Measurements from ENCODE around the gene MXRA7. TPM values are rescaled to one million over a fixed set of nuclear protein-coding genes. Genes with fewer than 3 reads are reported as not detected.
"Not testable (repeated sequence)": the region's sequence is repeated elsewhere in the genome, so short reads cannot be mapped to it uniquely, and the experiment has no call there.

MXRA7 gene
- total RNA-seq, 1 donor from 2014 or later, result 236 TPM

DNA sequence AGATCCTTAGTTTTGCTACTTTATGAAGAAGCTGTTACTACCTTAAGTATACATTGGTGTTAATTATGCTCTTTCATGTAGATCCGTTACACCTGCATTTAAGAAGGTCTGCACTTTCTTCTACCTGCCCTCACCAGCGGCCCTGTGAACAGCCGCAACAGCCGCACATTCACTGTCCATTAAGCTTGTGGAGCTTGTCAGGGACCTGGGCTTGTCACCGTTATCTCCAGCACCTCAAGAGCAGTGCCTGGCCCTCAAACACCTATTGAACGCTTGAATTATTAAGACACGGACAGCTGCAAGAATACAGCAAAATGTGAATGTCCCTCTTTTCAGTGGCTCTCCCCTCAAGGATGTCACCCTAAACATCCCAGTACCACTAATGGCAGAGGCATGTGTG is 3.0 kb upstream of the MXRA7 start:
- Mint-ChIP-seq H3K36me3 (ENCODE audit: unreplicated experiment) (no peaks in the 10 kb centered on the region), H3K4me1 (ENCODE audit: low read depth, unreplicated experiment) (peaks cover 24% of the 10 kb centered on the region), H3K9me3 (ENCODE audit: unreplicated experiment) (peaks cover 11% of the 10 kb centered on the region), H3K4me3 (ENCODE audit: unreplicated experiment) (no peak overlapping the region), H3K27ac (ENCODE audit: unreplicated experiment) (no peak overlapping the region), H3K27me3 (ENCODE audit: unreplicated experiment) (peaks cover 8% of the 10 kb centered on the region)
- TF ChIP-seq, protein P1, sequence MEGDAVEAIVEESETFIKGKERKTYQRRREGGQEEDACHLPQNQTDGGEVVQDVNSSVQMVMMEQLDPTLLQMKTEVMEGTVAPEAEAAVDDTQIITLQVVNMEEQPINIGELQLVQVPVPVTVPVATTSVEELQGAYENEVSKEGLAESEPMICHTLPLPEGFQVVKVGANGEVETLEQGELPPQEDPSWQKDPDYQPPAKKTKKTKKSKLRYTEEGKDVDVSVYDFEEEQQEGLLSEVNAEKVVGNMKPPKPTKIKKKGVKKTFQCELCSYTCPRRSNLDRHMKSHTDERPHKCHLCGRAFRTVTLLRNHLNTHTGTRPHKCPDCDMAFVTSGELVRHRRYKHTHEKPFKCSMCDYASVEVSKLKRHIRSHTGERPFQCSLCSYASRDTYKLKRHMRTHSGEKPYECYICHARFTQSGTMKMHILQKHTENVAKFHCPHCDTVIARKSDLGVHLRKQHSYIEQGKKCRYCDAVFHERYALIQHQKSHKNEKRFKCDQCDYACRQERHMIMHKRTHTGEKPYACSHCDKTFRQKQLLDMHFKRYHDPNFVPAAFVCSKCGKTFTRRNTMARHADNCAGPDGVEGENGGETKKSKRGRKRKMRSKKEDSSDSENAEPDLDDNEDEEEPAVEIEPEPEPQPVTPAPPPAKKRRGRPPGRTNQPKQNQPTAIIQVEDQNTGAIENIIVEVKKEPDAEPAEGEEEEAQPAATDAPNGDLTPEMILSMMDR (IDR thresholded peaks at IDR 0.05; ENCODE audit: partially characterized antibody, unreplicated experiment), result no peak
- no peak for DNase-seq

DNA sequence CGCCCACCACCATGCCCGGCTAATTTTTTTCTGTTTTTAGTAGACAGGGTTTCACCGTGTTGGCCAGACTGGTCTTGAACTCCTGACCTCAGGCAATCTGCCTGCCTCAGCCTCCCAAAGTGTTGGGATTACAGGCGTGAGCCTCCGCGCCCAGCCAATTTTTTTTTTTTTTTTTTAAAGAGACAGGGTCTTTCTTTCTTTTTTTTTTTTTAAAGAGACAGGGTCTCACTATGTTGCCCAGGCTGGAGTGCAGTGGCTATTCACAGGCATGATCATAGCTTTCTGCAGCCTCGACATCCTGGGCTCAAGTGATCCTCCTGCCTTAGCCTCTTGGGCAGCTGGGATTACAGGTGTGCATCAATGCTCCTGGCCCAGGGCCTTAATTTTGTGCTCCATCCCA is 1.6 kb upstream of the MXRA7 start:
- DNase-seq; H3K36me3 Mint-ChIP-seq (ENCODE audit: unreplicated experiment): not testable (repeated sequence)
- Mint-ChIP-seq H3K4me1 (ENCODE audit: low read depth, unreplicated experiment) (peaks cover 37% of the 10 kb centered on the region), H3K4me3 (ENCODE audit: unreplicated experiment) (peak overlapping the region; percentile 59), H3K27me3 (ENCODE audit: unreplicated experiment) (peaks cover 11% of the 10 kb centered on the region), H3K9me3 (ENCODE audit: unreplicated experiment) (peaks cover 15% of the 10 kb centered on the region), H3K27ac (ENCODE audit: unreplicated experiment) (peak overlapping the region; percentile 54)

DNA sequence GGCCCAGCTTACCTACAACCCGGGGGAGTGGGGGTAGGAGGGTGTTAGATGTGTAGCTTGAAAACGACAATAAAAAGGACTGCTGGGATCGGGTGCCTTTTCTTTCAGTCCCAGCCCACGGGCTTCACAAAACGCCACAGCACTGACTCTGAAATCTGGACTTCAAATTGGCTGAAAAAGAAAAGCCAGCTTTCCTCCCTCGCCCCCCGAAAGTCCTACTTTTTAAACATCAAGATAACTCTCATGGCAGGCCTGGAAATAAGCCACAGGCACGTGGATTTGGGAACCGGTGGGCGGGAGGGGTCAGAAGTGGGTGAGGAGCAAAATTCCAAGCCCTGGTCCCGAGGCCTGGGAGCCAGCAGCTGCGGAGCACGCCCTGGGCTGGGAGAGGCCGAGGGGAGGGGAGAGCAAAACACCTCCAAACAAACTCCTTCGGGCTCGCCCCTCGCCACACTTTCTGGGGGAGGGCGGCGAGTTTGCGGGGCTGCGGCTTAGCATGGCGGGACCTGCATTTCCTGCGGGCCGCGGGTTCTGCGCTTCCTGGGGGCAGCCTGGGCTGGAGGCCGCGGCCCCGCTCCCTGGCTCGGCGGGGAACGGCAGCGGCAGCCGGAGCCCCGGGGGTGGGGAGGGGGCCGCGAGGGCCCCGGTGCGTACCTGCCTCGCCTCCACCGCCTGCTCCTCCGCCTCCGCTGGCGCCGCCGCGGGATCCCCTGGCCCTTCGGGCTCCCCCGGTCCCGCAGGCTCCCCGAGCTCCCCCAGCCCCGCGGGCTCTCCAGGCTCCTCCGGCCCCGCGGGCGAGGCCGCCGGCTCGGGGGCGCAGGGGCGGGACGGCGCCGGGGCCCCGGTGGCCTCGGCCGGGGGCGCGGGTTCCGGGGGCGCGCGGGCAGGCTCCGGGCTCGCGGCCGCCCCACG is 558 bp downstream of the MXRA7 start:
- Mint-ChIP-seq H3K27ac (ENCODE audit: unreplicated experiment) (peak overlapping the region; percentile 98), H3K9me3 (ENCODE audit: unreplicated experiment) (peaks cover 20% of the 10 kb centered on the region), H3K4me1 (ENCODE audit: low read depth, unreplicated experiment) (peaks cover 42% of the 10 kb centered on the region), H3K27me3 (ENCODE audit: unreplicated experiment) (peaks cover 11% of the 10 kb centered on the region), H3K4me3 (ENCODE audit: unreplicated experiment) (peak overlapping the region; percentile 96)
- H3K36me3 Mint-ChIP-seq (ENCODE audit: unreplicated experiment); DNase-seq: not testable (repeated sequence)

DNA sequence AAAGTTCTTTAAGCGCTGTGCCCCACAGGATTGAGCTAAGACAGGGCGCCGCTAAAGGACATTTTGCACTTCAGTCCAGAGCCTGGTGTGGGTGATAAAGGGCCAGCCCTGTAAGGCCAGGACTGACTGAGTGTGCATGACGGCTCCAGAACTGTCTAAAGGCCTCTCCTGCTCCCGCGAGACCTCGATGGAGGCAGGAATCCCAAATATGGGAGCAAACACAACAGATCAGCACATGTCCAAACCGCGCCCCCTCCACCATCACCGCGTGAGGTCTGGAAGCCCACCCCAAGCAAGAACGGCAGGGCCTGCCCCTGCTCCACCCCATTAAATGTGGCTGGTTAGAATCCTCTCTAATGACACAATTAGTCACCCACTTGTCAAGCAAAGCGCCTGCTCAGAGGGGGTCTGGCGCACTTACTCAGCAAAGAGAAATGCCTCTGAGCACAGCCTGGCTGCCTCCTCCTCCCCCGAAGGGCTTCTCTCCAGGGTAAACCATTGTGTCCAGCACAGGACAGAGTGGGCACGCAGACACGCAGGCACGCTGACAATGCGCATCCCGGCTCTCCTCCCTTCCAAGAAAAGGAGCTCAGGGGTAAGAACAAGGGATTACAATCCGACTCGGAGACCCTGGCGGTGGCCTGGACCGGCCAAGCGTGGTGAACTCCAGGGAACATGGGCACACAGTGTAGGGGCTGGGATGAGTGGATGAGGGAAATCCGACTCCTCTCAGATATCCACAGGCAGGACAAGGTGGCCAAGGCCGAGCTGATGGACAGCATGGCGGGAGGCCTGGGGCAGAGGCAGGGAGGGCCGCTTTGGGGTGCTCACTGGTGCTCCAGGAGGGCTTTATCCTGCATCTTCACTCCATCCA is 1.5 kb downstream of the MXRA7 start:
- no peaks in the 10 kb centered on the region for H3K36me3 Mint-ChIP-seq (ENCODE audit: unreplicated experiment)
- TF ChIP-seq, protein P1 (IDR thresholded peaks at IDR 0.05; ENCODE audit: partially characterized antibody, unreplicated experiment), result no peak
- peak; percentile 77 for DNase-seq
- H3K9me3 Mint-ChIP-seq (ENCODE audit: unreplicated experiment), result peaks cover 20% of the 10 kb centered on the region
- peaks cover 46% of the 10 kb centered on the region for H3K4me1 Mint-ChIP-seq (ENCODE audit: low read depth, unreplicated experiment)
- H3K27me3 Mint-ChIP-seq (ENCODE audit: unreplicated experiment), result peaks cover 11% of the 10 kb centered on the region
- H3K27ac Mint-ChIP-seq (ENCODE audit: unreplicated experiment), result peak overlapping the region; percentile 98
- H3K4me3 Mint-ChIP-seq (ENCODE audit: unreplicated experiment), result peak overlapping the region; percentile 96

DNA sequence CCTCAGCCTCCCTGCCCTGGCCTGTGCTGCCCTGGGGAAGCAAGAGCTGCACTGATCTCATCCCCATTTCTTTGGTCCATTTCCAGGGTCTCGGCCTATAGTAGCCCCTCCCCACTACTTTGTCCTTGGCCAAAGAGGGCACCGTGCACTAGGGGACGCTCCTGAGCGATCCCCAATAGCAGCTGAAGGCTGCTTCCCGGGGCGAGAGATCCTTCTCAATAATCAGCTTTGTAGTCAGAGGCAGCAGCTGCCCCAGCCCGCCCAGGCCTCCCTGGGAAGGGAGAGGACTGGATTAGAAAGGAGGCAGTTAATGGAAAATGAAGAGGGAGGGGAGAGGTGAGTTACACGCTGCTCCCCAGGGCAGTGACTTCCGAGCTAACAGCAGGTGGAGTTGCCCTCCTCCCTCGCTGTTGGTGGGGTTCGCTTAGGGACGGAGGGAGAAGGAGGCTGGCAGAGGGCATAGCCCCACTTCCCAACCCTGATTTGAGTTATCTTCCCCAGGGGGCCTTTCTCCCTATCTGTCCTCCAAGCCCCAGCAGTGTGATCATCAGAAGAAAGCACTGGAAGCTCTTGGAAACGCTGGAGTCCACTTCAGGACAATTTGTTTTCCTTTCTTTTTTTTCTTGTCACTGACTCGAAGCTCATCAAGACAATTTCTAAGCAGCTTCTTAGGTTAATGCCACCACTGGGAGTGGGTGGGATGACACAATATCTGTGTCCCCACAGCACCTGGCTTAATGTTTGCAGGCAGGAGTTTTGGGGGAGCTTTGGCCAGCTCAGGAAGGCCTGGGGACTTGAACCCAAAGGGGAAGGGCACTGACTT is 2.6 kb downstream of the MXRA7 start:
- TF ChIP-seq, protein P1 (IDR thresholded peaks at IDR 0.05; ENCODE audit: partially characterized antibody, unreplicated experiment), result peak; percentile 49
- Mint-ChIP-seq H3K4me1 (ENCODE audit: low read depth, unreplicated experiment) (peaks cover 37% of the 10 kb centered on the region), H3K27ac (ENCODE audit: unreplicated experiment) (peak overlapping the region; percentile 98), H3K9me3 (ENCODE audit: unreplicated experiment) (peaks cover 20% of the 10 kb centered on the region), H3K27me3 (ENCODE audit: unreplicated experiment) (peaks cover 11% of the 10 kb centered on the region), H3K4me3 (ENCODE audit: unreplicated experiment) (peak overlapping the region; percentile 96), H3K36me3 (ENCODE audit: unreplicated experiment) (no peaks in the 10 kb centered on the region)
- DNase-seq, result peak; percentile 87

Measured in glutamatergic neuron (in vitro differentiated cells).